ENCODE data around the gene ADD1.

Gene ADD1

GRCh38 chr4:2797545-2798305 is 45.9 kb upstream of the ADD1 start:
- DNase-seq (ENCODE audit: insufficient read length, low spot score) (no peak), FAIRE-seq (no peak)
- TF ChIP-seq CTCF (IDR thresholded peaks at IDR 0.05; ENCODE audit: insufficient read depth, missing control alignments): no peak

GRCh38 chr4:2798399-2799223 is 45.0 kb upstream of the ADD1 start:
- DNase-seq (ENCODE audit: insufficient read length, low spot score) (no peak), FAIRE-seq (no peak)
- no peak for TF ChIP-seq CTCF (IDR thresholded peaks at IDR 0.05; ENCODE audit: insufficient read depth, missing control alignments)

GRCh38 chr4:2799224-2799911 is 44.3 kb upstream of the ADD1 start:
- no peak for DNase-seq (ENCODE audit: insufficient read length, low spot score)
- TF ChIP-seq CTCF (IDR thresholded peaks at IDR 0.05; ENCODE audit: insufficient read depth, missing control alignments): no peak
- no peak for FAIRE-seq

DNA sequence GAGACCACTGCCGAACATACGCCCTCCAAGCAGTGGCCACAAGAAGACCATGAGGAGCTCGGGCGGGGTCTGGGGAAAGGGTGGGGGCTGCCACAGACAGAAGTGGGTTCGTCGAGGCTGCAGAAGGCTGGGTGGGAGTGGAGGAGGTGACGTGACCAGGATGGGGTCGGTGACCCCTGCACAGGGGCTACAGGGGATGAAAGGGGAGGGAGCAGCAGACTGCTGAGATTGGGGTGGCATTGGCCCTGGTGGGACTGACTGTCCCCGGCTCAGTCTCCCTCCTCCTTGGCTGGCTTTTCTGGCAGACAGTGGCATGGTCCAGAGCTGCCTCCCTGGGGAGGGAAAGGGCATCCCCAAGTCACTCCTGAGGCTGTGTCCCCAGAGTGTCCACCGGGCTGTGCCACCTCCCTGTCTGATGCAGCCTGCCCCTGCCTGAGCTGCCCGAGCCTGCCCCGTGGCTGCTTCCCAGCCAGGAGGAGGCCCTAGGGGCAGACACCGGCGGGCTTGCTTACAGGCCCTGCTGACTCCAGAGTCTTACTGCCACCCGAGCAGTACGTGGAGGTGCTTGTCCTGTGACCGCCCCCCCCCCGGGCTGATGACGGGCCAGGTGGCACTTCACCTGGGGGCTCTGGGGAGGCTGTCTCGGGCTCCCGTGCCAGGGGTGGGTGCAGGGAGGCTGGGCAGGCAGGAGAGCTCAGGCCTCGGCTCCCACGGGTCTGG is 43.5 kb upstream of the ADD1 start:
- FAIRE-seq (no peak), DNase-seq (ENCODE audit: insufficient read length, low spot score) (no peak)
- TF ChIP-seq CTCF (IDR thresholded peaks at IDR 0.05; ENCODE audit: insufficient read depth, missing control alignments): no peak

GRCh38 chr4:2800691-2801596 is 42.7 kb upstream of the ADD1 start:
- FAIRE-seq: no peak
- DNase-seq (ENCODE audit: insufficient read length, low spot score): no peak
- TF ChIP-seq CTCF (IDR thresholded peaks at IDR 0.05; ENCODE audit: insufficient read depth, missing control alignments): no peak
